Measurements from ENCODE around the gene EZR.
A peak's percentile ranks its signal among the peaks of the same experiment; 100 is the strongest.
"Not testable (repeated sequence)": the region's sequence is repeated elsewhere in the genome, so short reads cannot be mapped to it uniquely, and the experiment has no call there.

Gene EZR

GRCh38 chr6:158841358-158841757, 22.2 kb upstream of the EZR start:
- no peak for DNase-seq

- DNase-seq, result no peak
Measured at GRCh38 chr6:158840465-158840864, 21.3 kb upstream of the EZR start.

GRCh38 chr6:158839796-158840195, 20.6 kb upstream of the EZR start:
- no peak for DNase-seq

- not testable (repeated sequence) for DNase-seq
Measured at GRCh38 chr6:158838790-158839189, 19.6 kb upstream of the EZR start.

- DNase-seq, result no peak
Measured at GRCh38 chr6:158837684-158838625, 18.8 kb upstream of the EZR start.

GRCh38 chr6:158836625-158837311, 17.6 kb upstream of the EZR start:
- DNase-seq, result no peak

GRCh38 chr6:158835616-158836221, 16.6 kb upstream of the EZR start:
- no peak for DNase-seq

- DNase-seq, result no peak
Measured at GRCh38 chr6:158834675-158835385, 15.7 kb upstream of the EZR start.

- not testable (repeated sequence) for DNase-seq
Measured at GRCh38 chr6:158832807-158833206, 13.6 kb upstream of the EZR start.

- no peak for DNase-seq
Measured at GRCh38 chr6:158832026-158832425, 12.9 kb upstream of the EZR start.

- no peak for DNase-seq
Measured at GRCh38 chr6:158831571-158831970, 12.4 kb upstream of the EZR start.

- DNase-seq, result no peak
Measured at GRCh38 chr6:158830736-158831135, 11.6 kb upstream of the EZR start.

GRCh38 chr6:158828807-158829206, 9.6 kb upstream of the EZR start:
- no peak for DNase-seq

- no peak for DNase-seq
Measured at GRCh38 chr6:158826819-158827501, 7.8 kb upstream of the EZR start.

- no peak for DNase-seq
Measured at GRCh38 chr6:158825951-158826306, 6.8 kb upstream of the EZR start.

GRCh38 chr6:158825038-158825950, 6.1 kb upstream of the EZR start:
- no peak for DNase-seq

- DNase-seq, result not testable (repeated sequence)
Measured at GRCh38 chr6:158823616-158824015, 4.4 kb upstream of the EZR start.

- no peak for DNase-seq
Measured at GRCh38 chr6:158819977-158820622, 932 bp upstream of the EZR start.

- peak; percentile 73 for DNase-seq
Measured at GRCh38 chr6:158818581-158819212, 471 bp downstream of the EZR start.
